ENCODE data around the gene VPS9D1.

DNA sequence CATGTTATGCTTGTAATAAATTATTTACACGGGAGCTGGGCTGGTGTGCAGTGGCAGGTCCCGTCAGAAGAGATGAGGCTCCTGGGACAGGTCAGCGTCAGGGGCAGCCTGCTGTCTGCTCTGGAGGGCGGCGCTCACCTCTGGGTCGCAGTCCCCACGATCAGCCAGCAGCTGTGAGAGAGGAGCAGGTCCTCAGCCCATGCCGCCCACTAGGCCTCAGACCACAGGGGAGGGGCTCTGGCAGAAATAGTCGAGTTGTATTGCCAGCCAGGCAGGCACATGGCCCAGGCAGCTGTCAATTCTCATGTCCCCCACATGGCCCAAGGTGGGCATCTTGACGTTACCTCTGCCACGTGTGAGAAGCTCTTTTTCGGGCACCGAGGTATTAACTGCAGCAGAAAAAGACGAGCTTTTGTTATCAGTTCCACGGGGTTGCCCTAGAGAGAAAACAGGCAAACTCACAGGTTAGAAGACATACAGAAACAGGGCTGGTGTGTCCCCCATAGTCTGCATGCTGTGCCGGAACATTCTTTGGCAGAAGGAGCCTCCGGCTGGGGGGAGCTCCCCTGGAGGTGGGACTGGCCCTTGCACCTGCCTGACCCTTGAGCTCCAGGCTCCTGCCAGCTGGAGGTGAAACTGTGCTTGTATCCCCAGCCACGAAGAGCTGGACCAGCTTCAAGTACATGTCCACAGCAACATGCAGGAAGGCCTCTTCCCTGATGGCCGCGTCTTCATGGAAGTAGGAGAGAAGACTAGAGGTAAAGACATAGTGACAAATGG is 18.0 kb upstream of the VPS9D1 start:
- TF ChIP-seq POLR2A (IDR thresholded peaks at IDR 0.05; ENCODE audit: low read length) = no peak
- TF ChIP-seq GATA1 (IDR thresholded peaks at IDR 0.05; ENCODE audit: low read depth, low read length) = no peak

Data from erythroblast (primary cell).